Measurements from ENCODE around the gene IFI16.
"Not testable (repeated sequence)": the region's sequence is repeated elsewhere in the genome, so short reads cannot be mapped to it uniquely, and the experiment has no call there.

Gene IFI16

DNA sequence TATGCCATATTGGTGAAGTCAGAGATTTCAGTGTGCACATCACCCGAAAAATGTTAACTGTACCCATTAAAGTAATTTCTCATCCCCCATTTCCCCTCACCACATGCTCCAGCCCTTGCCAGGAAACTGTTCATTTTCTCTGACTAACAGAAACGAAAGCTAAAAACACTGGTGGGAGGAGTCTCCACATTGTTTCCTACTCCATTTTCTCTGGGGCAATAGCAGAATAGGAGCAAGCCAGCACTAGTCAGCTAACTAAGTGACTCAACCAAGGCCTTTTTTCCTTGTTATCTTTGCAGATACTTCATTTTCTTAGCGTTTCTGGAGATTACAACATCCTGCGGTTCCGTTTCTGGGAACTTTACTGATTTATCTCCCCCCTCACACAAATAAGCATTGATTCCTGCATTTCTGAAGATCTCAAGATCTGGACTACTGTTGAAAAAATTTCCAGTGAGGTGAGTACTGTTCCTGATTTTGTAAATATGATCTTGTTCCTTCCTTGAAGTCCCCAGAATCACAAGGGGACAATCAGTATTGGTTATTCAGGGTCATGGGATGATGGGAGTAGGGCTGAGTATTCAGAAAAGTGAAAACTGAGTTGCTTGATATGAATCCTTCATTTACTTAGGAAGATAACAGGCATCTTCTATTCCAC lies at the start of gene IFI16:
Gene IFI16 (plus strand): TSS at position 204 of the 658 bp plus-strand sequence. CDS start 4,774 bp downstream, outside the sequence.
- H3K4me3 ChIP-seq (ENCODE audit: low read depth, low read length): no peak within 1 kb of the TSS

DNA sequence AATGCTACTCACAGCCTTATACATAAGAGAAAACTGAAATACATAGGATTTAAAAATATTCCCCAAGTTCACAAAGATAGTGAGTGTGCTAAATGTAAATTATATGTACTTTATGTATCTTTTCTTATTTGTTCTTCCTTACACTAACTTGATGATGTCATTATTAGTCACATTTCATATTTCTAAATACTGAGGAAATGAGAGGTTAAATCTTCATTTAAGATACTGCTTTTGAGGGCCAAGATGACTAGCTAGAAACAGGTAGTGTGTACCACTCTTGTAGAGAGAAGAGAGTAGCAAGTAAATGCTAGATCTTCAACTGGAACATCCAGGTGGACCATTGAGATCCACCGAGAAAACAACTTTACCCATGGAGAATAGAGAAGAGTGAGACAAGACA lies 48.5 kb upstream of the IFI16 start:
- H3K4me3 ChIP-seq (ENCODE audit: low read depth, low read length): no peak overlapping the region

DNA sequence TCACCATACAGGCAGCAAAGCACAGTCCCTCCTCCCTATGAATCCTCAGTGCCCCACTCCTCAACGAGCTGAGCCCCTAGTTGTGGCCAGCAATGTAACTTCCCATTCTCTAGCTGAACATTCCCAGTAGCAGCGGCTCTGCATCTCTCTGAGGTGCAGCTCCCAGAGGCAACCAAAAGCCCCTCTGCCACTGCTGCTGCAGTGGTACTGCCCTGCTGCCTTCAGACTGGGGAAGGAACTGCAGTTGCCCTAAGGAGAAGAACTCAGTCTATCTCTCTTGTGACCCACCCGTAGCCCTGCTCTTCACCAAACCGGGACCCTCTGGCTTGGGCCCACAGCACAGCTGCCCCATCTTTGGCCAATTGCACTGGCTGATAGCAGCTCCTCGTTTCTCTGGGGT lies 46.7 kb upstream of the IFI16 start:
- H3K4me3 ChIP-seq (ENCODE audit: low read depth, low read length): no peak overlapping the region

DNA sequence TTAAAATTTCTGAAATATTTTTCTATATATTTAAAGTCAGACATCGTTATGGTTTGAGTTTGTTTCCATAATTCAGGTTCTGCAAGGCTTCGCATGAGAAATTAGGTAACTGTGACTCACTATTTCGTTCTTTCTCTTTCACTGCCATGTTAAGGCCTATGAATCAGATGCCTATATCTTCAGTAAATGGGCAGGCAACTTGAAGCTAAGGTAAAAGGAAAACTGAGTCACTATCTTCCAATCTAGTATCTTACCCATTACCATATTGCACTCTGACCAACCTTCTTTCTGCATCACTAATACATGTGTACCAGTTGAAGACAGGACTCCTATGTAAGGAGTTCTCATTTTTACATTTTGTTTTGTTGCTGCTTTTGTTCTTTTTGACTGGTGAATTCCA lies 40.5 kb upstream of the IFI16 start:
- H3K4me3 ChIP-seq (ENCODE audit: low read depth, low read length): no peak overlapping the region

DNA sequence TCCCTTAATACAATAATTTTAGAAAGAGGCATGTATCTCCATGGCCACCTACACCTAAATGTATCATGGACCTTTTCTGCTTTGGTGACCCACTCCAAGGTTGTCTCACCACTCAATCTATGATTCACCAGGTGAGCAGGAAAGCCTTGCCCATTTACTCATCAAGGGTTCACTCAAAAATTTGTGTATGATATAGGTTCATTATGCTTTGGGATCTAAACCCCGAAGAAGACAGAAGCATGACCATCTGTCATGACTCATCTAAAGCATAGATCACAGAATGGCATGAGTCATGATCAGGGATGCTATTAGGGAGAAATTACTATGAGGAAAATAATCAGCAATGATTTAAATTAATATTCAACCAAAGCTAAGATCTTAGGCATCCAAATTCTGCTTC lies 39.9 kb upstream of the IFI16 start:
- H3K4me3 ChIP-seq (ENCODE audit: low read depth, low read length): no peak overlapping the region

DNA sequence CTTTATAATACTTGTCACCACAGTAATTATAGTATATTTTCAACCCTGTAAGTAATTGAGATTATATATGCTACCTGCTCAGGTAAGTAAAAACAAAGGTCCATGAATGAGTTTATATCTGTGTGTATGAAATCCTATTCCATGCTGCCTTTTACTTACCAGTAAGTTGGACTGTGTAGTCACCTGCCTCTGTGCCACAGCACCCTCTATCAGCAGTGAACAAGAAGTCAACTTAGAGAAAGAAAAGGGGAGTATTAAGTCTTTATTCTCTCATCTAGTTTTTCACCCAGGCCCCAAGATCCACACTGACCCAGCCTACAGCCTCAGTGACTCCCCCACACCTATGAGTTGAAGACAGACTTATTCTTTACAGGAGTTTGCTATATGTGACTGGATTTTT lies 36.9 kb upstream of the IFI16 start:
- no peak overlapping the region for H3K4me3 ChIP-seq (ENCODE audit: low read depth, low read length)

DNA sequence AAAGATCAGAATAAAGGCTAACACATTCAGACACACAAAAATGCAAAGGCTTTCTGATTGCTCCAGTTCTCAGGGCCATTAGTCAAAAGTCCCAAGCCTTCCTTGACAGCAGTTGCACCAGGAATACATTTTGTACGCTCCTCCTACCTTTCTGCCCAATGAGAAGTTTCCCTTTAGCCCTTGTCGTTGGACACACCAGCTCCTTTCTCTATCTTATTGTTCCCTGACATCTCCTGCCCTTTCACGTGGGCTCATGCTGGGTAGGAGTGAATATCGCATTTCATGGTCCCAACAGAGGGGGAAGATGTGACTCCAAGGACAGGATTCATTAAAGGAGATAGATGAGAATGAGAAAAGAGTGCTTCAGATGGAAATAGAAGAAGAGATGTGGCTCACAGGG lies 33.5 kb upstream of the IFI16 start:
- H3K4me3 ChIP-seq (ENCODE audit: low read depth, low read length): no peak overlapping the region

DNA sequence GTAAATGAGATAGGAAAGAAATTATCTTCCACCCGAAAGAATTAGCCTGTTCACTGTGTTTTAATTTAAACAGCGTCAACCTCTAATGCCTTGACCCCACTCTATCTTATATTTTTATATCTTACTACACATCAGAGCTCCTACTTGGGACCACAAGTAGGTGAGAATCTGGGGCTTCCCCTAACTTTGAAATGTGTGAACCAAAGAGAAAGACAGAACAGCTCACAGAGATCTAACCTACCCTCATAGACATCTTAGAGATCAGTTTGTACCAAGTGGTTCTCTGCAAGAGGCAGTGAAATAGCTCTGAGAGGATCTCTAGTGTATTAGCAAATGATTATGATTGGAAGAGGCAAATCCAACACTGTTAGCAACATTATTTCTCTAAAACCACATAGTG lies 31.0 kb upstream of the IFI16 start:
- H3K4me3 ChIP-seq (ENCODE audit: low read depth, low read length): no peak overlapping the region

DNA sequence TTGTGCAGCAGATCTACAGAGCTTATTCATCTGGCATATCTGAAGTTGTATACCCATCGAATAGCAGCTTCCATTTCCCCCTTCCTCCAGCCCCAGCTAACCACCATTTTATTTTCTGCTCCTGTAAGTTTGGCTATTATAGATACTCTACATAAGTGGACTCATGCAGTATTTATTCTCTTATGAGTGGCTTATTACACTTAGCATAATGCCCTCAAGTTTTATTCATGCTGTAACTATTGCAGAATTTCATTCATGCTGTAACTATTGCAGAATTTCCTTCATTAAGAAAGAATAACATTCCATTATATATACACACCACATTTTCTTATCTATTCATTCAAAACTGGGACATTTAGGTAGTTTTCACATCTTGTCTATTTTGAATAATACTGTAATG lies 30.5 kb upstream of the IFI16 start:
- H3K4me3 ChIP-seq (ENCODE audit: low read depth, low read length): no peak overlapping the region

DNA sequence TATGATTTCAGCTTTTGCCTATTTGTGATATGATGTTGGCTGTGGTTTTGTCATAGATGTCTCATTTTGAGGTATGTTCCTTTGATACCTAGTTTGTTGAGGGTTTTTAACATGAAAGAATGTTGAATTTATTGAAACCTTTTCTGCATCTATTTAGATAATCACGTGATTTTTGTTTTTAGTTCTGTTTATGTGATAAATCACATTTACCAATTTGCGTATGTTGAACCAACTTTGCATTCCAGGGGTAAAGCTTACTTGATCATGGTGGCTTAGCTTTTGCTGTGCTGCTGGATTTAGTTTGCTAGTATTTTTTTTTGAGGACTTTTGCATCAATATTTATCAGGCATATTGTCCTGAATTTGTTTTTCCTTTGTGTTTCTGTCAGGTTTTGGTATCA lies 26.5 kb upstream of the IFI16 start:
- no peak overlapping the region for H3K4me3 ChIP-seq (ENCODE audit: low read depth, low read length)

DNA sequence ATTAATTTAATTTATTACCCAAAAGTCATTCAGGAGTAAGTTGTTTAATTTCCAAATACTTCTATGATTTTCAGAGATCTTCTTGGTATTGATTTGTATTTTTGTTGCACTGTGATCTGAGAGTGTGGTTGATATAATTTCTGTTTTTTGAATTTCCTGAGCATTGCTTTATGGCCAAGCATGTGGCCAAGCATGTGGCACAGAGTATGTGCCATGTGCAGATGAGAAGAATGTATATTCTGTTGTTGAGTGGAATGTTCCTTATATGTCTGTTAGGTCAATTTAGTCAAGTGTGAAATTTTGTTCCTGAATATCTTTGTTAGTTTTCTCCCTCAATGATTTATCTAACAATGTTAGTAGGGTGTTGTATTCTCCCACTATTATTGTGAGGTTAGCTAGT lies 25.3 kb upstream of the IFI16 start:
- H3K4me3 ChIP-seq (ENCODE audit: low read depth, low read length): no peak overlapping the region

DNA sequence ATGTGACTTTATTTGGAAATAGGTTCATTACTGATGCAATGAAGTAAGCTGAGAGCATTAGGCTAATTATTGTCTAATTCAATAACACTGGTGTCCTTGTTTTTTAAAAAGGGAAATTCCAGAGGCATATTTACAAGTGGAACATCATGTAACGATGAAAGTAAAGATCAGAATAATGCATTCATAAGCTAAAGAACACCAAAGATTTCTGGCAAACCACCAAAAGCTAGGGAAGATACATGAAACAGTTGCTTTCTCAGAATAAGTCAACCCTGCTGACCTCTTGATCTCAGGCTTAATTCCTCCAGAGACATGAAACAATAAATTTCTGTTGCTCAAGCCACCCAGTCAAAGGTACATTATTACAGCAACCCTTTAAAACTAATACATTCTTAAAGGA lies 20.3 kb upstream of the IFI16 start:
- no peak overlapping the region for H3K4me3 ChIP-seq (ENCODE audit: low read depth, low read length)

DNA sequence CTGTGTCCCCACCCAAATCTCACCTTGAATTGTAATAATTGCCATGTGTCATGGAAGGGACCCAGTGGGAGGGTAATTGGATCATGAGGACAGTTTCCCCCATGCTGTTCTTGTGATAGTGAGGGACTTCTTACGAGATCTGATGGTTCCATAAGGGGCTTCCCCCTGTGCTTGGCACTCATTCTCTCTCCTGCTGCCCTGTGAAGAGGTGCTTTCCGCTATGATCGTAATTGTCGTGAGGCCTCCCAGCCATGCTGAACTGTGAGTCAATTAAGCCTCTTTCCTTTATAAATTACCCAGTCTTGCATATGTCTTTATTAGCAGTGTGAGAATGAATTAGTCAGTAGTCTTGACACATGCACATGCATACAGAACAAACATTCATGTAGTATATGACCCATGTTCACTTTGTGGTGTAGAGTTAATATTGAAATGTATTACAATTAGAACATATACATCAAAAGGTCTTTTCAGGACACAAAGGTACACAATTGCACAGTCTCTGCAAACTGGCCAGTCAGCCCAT lies 16.9 kb upstream of the IFI16 start:
- H3K4me3 ChIP-seq (ENCODE audit: low read depth, low read length): no peak overlapping the region

DNA sequence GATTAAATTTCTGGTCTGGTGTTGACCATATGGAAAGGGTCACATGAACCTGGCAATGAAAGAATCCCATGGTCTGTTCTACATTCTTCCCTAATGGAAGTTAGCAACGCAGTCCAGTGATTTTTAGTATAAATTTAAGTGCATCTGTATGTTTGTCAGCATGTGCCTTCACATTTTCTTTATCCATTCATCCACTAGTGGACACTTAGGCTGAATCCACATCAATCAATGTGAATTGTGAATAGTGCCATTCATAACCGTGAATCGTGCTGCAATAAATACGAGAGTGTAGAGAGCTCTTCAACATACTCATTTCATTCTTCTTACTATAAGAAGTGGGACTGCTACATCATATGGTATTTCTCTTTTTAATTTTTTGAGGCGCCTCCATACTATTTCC lies 12.7 kb upstream of the IFI16 start:
- H3K4me3 ChIP-seq (ENCODE audit: low read depth, low read length): no peak overlapping the region

DNA sequence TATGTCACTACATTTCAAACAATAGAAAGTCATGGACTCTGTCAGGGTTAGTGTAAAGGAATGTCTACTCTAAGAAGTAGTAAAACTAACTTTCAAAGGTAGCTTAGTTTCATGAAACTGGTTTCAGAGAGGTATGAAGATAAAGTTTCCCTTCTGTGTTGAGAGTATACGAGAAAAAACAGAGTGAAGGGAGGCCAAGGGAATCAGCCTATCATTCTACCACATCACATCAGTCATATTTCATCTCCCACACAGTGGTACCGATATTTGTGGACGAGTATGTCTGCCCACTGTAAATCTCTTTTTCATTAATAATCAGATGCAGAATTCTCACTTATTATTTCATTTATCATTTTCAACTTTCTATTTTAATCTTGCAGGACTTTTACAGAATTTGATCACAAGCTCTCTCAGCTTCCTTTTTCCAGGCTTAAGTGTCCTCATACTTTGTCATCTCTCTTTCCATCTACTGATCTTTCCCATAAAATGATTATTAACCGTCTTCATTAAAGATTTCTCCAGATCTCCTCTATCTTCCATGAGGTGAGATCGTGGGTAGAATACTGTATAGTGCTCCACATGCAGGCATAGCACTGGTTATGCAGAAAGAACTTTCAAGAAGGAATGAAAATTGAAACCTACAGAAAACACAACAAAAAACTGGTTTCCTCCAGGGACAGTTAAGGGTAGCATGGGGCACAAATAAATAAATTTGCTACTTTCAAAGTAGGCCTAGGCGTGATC lies 11.5 kb upstream of the IFI16 start:
- H3K4me3 ChIP-seq (ENCODE audit: low read depth, low read length): no peak overlapping the region

DNA sequence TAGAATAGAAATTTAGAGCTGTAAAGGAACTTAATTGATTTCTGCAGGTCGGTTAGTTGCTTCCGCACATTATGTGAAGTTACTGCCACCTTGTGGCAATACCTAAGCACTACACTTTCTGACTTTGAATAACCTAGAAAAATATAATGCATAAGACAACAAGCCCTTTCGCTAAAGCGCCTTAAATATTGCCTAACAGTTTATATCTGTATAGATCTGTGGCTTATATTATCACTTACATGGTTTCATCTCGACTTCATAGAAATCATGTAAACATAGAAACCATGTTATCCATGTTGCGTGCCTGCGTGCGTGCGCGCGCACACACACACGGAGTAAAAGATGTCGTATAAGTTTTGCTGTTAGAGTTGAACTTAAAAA lies 10.9 kb upstream of the IFI16 start:
- H3K4me3 ChIP-seq (ENCODE audit: low read depth, low read length): peak overlapping the region; percentile 53

DNA sequence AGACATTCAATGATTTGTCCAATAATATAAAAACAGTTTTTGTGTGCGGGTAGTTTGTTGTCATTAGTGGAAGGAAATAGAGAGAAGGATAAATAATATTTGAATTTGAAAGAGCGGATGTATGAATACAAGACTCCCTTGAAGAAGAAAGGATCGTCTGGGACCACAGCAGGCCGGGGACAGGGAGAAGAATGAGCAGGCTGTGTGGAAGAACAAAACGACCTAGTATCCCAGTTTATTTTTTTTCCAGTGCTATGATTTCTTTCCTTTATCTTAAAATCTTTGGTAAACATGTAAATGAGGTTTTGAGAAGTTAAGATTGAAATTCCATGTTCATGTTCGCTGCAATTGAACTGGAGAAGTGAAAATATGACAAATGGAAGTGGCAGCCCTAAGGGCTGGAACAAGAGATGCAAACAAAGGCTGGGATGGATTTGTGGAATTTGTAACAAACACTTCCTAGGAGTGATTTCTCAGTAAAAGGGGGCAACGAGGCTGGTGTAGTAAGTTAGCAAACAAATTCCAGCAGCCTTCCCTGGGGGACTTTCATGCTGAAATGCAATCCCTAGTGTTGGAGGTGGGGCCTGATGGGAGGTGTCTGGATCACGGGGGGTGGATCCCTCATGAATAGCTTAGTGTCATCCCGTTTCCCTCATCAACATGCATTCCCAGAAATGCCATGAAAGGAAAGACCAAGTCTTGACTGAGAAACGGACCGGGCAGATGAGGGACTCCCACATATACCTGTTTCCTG lies 10.2 kb upstream of the IFI16 start:
- H3K4me3 ChIP-seq (ENCODE audit: low read depth, low read length): peak overlapping the region; percentile 53

DNA sequence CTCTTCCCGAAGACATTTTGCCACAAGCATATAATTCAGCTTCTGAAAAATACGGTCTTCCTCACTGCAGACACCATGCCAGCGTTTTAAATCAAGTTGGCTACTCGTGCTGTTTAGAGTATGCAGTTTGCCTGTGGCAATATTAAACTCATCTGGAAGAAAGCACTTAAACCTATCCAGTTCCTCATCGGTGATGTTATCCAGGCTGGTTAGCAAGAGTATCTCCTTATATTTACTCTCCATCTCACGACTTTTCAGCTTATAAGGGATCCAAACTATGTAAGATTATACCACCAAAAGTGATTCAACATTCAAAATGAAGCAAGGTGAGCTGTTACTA lies 9.7 kb upstream of the IFI16 start:
- peak overlapping the region; percentile 47 for H3K4me3 ChIP-seq (ENCODE audit: low read depth, low read length)

DNA sequence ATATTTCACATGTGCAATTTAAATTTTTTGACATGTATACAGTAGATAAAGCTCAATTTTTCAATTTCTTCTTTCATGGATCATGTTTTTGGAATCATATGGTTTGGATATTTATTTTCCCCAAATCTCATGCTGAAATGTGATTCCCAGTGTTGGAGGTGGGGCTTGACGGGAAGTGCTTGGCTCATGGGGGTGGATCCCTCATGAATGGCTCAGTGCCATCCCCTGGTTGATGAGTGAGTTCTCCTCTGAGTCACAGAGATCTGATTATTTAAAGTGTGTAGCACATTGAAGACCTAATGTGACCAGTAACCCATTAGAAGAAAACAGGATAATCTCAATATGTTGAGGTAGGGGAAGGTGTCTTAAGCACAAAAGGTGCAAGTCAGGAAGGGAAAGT lies 9.1 kb upstream of the IFI16 start:
- H3K4me3 ChIP-seq (ENCODE audit: low read depth, low read length): no peak overlapping the region

DNA sequence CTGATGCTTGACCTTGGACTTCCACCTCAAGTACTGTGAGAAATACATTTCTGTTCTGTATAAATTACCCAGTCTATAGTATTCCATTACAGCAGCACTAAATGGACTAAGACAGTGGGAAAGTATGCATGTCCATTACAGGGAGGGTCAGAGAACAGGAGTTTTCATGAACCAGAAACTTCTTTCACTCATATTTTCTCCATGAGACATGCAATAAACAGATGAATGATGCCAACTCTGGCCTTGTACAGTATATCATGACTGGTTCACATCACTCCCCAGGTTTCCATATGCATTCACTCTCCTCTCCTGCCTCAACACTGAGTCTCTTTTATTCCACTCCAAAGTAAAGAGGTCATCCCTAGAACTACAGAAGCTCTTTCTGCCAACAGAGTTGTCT lies 4.5 kb upstream of the IFI16 start:
- no peak overlapping the region for H3K4me3 ChIP-seq (ENCODE audit: low read depth, low read length)

DNA sequence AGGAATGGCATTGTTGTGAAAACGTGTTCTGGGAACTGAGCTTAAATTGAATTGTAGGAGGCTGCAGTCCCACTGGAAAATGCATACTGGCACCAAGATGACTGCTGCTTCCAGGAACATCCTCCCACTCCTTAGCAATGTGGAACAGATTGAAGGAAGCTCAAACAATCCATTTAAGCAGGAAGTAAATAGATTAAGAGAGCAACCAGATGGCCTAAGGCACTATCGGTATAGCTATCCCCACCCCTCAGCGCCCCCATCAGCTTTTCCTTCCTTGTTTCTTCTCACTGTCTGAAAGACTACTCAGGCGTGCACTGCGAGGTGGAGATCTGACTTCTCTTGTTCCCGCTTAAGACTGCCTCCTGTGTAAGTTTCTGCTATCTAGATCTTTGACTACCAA lies 4.0 kb upstream of the IFI16 start:
- no peak overlapping the region for H3K4me3 ChIP-seq (ENCODE audit: low read depth, low read length)

DNA sequence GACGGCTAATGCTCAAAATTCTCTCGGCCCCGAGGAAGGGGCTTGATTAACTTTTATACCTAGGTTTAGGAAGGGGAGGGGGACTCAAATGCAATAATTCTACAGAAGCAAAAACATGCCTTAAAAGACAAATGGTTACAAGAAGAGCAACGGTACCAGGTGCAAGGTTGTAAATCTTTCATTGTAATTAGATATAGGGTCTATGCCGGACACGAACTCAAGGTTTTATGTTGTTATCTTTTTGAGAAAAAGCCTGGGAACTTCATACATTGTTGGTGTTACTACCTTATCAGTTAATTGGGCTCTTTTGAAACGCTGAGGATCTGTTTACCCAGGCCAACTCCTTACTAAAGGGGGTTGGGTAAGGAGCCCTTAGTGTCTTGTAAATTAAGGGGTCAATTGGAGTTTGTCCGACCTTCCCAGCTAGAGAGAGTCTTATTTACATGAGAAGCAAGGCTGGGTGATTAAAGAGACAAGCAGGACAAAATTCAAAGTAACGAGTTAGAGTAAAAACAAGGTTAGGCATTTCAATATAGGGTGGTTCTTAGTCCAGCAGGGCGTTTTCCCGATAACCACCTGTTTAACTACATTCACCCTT lies 3.4 kb upstream of the IFI16 start:
- not testable (repeated sequence) for H3K4me3 ChIP-seq (ENCODE audit: low read depth, low read length)
